Suppressor macrophage (primary cell): Measurements from ENCODE around the gene ZNF575.

ENCODE experiments used
- DNase-seq, 4 experiments: peaks; one replicate each; pipeline ENCODE4 v3.0.0-alpha.2; 2020 to 2022
- total RNA-seq, 17 experiments: gene quantifications; one replicate each; lab custom pipeline; 2026; ENCODE audit warnings: mixed read lengths in 6 of 17, inconsistent platforms in 3 of 17; lab: John Stamatoyannopoulos, UW

ZNF575 gene, protein sequence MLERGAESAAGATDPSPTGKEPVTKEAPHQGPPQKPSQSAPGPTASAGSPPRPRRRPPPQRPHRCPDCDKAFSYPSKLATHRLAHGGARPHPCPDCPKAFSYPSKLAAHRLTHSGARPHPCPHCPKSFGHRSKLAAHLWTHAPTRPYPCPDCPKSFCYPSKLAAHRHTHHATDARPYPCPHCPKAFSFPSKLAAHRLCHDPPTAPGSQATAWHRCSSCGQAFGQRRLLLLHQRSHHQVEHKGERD
- total RNA-seq, result 0.07 to 1.9 (median 0.21) reads per million in 17 experiments

DNA sequence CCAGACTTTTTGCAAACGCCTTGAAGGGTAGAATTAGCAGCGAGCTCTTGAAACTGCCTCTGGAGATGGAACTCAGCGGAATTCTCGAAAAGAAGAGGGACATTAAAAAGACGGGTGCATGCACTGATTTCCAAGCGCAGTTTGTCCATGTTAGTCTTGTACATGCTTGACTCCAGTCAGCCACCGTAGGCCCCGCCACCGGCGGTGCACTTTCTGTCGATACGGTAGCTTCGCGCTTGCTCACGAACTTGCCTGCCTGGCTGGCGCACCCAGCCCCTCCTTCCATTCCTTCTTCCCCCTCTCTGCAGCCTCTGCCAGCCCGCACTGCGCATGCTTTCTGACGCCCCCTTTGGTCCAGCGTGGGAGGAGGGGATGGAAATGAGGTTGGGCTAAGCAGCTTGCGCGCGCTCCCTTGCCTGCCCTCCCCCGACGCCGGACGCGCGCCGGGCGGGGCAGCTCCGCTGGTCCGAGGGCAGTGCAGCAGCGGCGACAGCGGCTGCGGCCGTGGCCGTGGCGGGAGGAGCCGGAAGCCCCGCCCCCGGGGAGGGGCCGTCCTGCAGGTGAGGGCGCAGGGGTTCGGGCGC lies at the start of gene ZNF575:
ZNF575 (plus strand) TSS at position 227 of the 584 bp plus-strand sequence. CDS start 1,235 bp downstream, outside the sequence.
- DNase-seq, result peak; percentile 93 to 97 (median 96)

GRCh38 chr19:43483281-43483680 lies 49.7 kb upstream of the ZNF575 start:
- no peak for DNase-seq

- peak; percentile 30 to 69 (median 62) for DNase-seq
Observed at GRCh38 chr19:43485951-43486350, 47.0 kb upstream of the ZNF575 start.

DNA sequence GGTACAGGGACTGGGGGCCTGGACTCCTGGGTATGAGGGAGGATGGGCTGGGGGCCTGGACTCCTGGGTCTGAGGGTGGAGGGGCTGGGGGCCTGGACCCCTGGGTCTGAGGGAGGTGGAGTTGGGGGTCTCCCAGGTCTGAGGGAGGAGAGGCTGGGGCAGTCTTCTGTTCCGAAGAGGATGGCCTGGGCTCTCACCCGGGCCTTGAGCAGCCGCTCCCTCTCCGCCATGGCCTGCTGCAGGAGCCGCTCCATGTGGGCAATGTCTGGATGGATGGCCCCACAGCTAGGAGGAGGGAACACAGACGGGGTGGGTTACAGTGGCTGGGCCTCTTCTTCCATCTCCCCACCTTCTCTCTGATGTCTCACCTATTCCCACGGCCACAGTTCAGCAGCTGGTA lies 46.6 kb upstream of the ZNF575 start:
- DNase-seq, result no peak

GRCh38 chr19:43488179-43488578 lies 44.8 kb upstream of the ZNF575 start:
- DNase-seq, result no peak

GRCh38 chr19:43489310-43489709 lies 43.7 kb upstream of the ZNF575 start:
- DNase-seq, result peak; percentile 51 to 83 (median 75)

DNA sequence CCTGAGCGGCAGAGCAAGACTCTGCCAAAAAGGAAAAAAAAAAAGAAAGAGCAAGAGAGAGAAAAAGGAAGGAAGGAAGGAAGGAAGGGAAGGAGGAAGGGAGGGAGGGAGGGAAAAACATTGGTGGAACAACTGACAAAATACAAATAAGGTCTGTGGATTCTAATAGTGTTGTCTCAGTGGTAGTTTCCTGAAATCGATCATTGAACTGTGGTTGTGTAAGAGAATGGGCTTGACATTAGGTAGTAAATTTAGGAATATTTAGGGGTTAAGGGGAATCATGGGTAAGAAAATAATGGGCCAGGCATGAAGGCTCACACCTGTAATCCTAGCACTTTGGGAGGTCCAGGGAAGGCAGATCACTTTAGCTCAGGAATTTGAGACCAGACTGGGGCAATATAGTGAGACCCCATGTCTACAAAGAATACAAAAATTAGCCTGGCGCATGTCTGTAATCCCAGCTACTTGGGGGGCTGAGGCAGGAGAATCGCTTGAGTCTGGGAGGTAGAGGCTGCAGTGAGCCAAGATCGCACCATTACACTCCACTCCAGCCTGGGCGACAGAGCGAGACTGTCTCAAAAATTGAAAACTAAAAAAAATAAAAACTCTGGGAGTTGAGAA lies 42.9 kb upstream of the ZNF575 start:
- DNase-seq, result no peak

DNA sequence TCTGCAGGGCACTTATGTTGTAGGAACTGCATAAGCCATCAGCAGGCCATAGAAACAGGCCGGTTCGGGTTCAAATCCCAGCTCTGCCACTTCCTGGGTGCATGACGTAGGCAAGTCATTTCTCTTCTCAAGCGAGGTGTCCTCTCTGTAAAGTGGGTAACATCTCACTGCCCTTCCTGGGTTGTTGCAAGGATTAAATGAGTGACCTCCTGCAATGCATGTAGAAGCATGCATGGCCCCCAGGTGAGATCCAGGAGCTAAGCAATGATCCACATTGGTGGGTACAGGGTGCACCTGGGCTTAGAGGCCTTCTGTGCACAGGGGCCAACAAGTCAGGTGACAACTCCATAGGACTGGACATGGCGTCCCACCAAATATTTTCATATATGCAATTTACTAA lies 42.2 kb upstream of the ZNF575 start:
- no peak for DNase-seq

- no peak for DNase-seq
Observed at GRCh38 chr19:43495082-43495481, 37.9 kb upstream of the ZNF575 start.

DNA sequence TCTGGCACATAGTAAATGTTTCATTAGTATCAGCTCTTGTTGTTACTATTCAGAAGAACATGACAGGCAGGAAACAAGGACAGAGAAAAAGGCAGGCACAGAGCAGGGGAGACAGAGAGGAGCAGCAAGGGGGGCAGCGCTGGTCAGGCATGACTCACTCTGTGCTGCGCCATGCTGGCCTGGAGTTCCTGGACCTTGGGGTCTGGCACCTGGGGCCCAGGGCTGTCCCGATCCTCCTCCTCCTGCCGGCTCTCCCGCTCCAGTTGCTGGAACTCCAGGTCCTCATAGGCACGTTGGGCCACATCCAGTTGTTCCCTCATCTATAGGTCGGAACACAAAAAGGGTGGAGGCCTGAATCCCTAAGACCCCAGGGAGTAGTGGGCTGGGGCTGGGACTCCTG lies 36.0 kb upstream of the ZNF575 start:
- no peak for DNase-seq

- DNase-seq, result no peak
Observed at GRCh38 chr19:43498233-43498842, 34.6 kb upstream of the ZNF575 start.

GRCh38 chr19:43499042-43499441 lies 33.9 kb upstream of the ZNF575 start:
- DNase-seq, result no peak

DNA sequence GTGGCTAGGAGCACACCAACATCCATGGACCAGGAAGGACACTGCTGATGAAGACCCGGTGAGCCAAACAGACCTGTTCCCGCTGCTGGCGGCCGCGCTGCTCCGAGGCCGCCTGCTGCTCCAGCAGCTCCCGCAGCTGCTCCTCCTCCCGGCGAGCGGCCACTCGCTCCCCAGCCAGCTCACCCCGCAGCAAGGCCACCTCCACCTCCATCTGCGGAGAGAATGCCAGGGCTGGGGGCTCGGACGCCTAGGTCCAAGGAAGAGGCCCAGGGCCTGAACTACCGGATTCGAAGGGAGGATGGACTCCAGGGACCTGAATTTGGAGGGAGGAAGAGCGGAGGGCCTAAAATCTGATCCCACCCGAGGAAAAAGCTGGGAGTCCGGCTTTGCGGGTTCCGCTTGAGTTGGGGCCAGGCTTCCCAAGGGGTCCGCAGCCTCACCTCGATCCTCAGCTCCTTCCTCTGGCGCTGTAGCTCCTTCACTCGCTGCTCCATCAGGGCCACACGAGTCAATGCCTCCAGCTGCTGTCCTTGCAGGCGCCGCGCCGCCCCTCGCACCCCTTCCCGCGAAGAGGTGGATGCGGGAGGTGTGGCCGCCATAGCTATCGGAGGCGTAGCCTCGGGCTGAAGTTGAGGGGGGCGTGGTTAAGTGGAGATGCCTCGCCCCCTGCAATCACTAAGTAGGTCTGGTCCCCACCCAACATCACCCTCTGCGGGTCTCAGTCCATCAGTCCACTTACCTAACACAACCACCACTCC lies 31.1 kb upstream of the ZNF575 start:
- no peak for DNase-seq

DNA sequence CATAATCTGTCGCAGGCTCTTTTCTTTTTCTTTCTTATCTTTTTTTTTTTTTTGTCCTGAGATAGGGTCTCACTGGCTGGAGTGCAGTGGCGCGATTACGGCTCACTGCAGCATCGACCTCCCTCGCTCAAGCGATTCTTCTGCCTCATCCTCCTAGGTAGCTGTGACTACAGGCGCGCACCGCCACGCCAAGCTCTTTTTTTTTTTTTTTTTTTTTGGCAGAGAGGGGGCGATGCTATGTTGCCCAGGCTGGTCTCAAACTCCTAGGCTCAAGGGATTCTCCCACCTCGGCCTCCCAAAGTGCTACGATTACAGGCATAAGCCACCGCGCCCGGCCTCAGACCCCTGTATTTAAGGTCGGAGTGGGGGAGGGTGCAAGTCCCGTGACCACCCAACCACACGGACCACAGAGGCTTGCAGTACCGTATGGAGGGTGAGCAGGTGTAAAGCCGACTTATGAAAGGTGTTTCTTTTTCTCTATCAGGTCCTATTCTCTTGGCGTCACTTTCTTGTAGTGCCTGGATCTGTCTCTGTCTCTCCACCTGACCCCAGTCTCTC lies 30.5 kb upstream of the ZNF575 start:
- DNase-seq, result no peak

GRCh38 chr19:43503501-43504425 lies 29.2 kb upstream of the ZNF575 start:
- peak; percentile 91 to 96 (median 94) for DNase-seq

DNA sequence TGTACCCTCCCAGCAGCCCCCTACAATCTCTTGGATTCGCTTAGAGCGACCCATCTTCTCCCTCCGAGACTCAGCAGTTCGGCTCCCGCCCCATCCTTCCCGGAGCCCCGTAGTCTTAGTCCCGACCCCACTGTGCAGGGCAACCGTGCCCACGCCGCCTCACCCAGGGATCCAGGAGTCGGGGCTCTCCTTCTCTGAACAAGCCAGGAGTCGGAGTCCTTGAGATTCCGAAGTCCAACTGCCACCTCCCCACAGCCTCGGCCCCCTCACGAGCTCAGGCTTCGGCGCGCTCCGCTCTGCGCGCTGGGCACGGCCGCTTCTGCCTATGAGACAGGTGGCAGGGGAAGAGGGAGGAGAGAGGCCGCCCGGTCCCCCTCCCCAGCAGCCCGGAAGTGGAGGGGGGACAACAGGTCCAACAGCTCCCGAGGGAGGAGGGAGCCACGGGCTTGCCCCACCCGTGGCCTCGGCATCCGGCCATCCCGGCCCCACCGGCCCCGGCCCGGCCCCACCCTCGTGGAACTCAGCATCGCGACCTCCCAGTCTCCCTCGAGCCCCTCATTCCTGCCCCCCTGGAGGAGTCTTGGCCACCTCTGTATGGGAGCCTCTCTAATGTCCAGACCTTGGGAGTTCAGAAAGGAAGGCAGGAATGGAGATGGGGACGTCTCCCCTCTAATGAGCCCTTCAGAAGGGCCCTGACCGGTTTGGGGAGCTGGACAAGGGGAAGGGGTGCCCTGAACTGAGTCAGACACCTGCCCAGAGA lies 28.4 kb upstream of the ZNF575 start, which contains the start of gene PHLDB3:
PHLDB3 (minus strand) TSS at position 321 of the 760 bp plus-strand sequence. CDS start 628 bp downstream, outside the sequence.
- peak in 1 of 4 experiments; percentile 8 for DNase-seq

DNA sequence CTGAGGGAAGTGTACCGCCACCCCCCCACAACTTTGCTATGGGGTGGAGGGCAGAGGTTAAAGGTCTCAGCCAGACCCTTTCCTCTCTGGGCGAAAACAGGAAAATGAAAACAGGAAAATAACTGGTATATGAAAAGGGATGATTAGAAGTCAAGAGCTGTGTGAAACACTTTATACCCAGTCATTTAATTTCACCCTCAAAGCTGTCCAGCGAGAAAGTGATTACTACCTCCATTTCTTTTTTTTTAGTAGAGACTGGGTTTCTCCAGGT lies 27.9 kb upstream of the ZNF575 start:
- no peak for DNase-seq

GRCh38 chr19:43505941-43506340 lies 27.0 kb upstream of the ZNF575 start:
- DNase-seq, result no peak

DNA sequence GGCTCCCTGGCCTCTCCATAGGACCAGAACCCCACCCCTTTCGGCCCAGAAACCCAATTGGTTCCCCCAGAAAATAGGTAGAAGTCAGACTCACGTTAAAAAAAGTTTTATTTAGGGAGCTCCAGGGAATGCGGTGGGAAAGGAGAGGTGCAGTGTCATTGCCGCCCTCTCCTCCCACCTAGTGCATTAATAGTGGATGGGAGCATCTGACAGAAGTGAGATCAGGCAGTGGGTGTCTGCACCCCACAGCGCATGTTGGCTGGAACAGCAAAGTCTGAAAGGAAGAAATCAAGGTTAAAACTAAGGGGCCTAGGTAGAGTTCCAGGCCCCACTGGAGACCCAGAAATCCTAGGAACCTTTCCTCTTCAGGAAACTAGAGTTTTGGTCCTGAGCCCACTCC lies 26.4 kb upstream of the ZNF575 start:
- DNase-seq, result no peak

GRCh38 chr19:43507880-43508279 lies 25.1 kb upstream of the ZNF575 start:
- no peak for DNase-seq

DNA sequence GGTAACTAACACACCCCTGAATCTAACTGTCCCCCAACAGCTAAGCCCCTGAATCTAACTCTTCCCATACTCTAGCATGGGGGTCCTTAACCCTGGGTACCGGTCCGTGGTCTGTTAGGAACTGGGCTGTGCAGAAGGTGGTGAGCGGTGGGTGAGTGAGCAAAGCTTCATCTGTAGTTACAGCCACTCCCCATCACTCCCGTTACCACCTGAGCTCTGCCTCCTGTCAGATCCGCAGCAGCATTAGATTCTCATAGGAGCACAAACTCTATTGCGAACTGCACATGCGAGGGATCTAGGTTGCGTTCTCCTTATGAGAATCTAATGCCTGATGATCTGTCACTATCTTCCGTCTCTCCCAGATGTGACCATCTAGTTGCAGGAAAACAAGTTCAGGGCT lies 22.3 kb upstream of the ZNF575 start:
- no peak for DNase-seq
